HepG2 (cell line): ENCODE measurements around the gene HIGD1C. TPM values are rescaled to one million over a fixed set of nuclear protein-coding genes. Genes with fewer than 3 reads are reported as not detected.

Experiments used
- ATAC-seq: fragments of 200-7000 bp; cut with Tn5 transposase; 3 replicates; pipeline ENCODE4 v1.9.1; 2020; ENCODE audit warnings: mild to moderate bottlenecking, moderate library complexity
- BruUV-seq: library from RNA; stranded (reverse); fragments of 400-500 nt; replicated peaks from 2 replicates; lab custom pipeline; 2021; lab: Mats Ljungman, UMichigan
- CTCF ChIA-PET: fragments of 300-600 bp; formaldehyde crosslinking; extraction: SDS; loops from one replicate; lab custom pipeline; 2021; ENCODE audit warnings: low total read pairs, inconsistent platforms, low intra/inter-chr PET ratio; lab: Yijun Ruan, JAX
- POLR2A ChIA-PET: fragments of 350-600 bp; sonication (Branson Sonifier 250); formaldehyde crosslinking; loops from one replicate; lab custom pipeline; 2020; ENCODE audit warnings: antibody characterized with exemption, inconsistent platforms; lab: Yijun Ruan, JAX
- DNase-seq: peaks from one replicate; pipeline ENCODE4 v3.0.0-alpha.2; 2015; ENCODE audit warnings: low spot score
- FAIRE-seq: peaks from 3 replicates; lab custom pipeline; 2011; peaks lifted over from hg19 to GRCh38; lab: Jason Lieb, UNC
- H2AFZ ChIP-seq: one replicate; pipeline ENCODE4 v1.6.1; 2011; ENCODE audit warnings: low read length, inconsistent platforms
- H3K27ac ChIP-seq: fragments of 300-600 bp; 3 replicates; pipeline ENCODE4 v1.8.0; 2011; ENCODE audit warnings: mixed run types, mild to moderate bottlenecking, mixed read lengths, low read length, inconsistent platforms; ENCODE audit not compliant: insufficient read depth; ENCODE audit errors: extremely low read length
- H3K27me3 ChIP-seq, 2 experiments: fragments of 200-600 bp in 1 of 2; 2 replicates in 1 of 2; 3 replicates in 1 of 2; pipeline versions ENCODE4 v1.6.0 to v1.8.0; 2011; ENCODE audit warnings: low read length in 2 of 2, mild to moderate bottlenecking in 2 of 2, moderate library complexity in 2 of 2, inconsistent platforms in 1 of 2; ENCODE audit not compliant: insufficient read depth in 2 of 2, control insufficient read depth in 1 of 2
- H3K36me3 ChIP-seq, 2 experiments: fragments of 200-600 bp in 1 of 2; replicated peaks in 1 of 2; 2 replicates in 1 of 2; 3 replicates in 1 of 2; pipeline versions ENCODE4 v1.5.1 to v1.8.0; 2011; ENCODE audit warnings: low read length in 2 of 2, inconsistent platforms in 1 of 2; ENCODE audit not compliant: insufficient read depth in 2 of 2, control insufficient read depth in 1 of 2
- H3K4me1 ChIP-seq: 2 replicates; pipeline ENCODE4 v1.5.1; 2012; ENCODE audit warnings: low read length, inconsistent platforms; ENCODE audit not compliant: insufficient read depth
- H3K4me2 ChIP-seq: 2 replicates; pipeline ENCODE4 v1.6.0; 2011; ENCODE audit warnings: low read depth, low read length, inconsistent platforms
- H3K4me3 ChIP-seq, 3 experiments: fragments of 200-600 bp in 1 of 3; sonication (generic), shearing (Covaris generic) in 1 of 3; replicated peaks in 1 of 3; 2 replicates each; pipeline ENCODE4 v1.5.1; 2011 to 2016; ENCODE audit warnings: low read length in 3 of 3, inconsistent platforms in 2 of 3, low read depth in 2 of 3, mild to moderate bottlenecking in 2 of 3, control low read depth in 1 of 3, mixed read lengths in 1 of 3; ENCODE audit not compliant: insufficient read depth in 1 of 3
- H3K79me2 ChIP-seq: one replicate; pipeline ENCODE4 v1.6.1; 2011; ENCODE audit warnings: low read length, inconsistent platforms; ENCODE audit not compliant: insufficient read depth
- H3K9ac ChIP-seq: 2 replicates; pipeline ENCODE4 v1.6.0; 2011; ENCODE audit warnings: mild to moderate bottlenecking, low read depth, low read length, inconsistent platforms; ENCODE audit not compliant: insufficient read depth
- H3K9me3 ChIP-seq: 2 replicates; pipeline ENCODE4 v1.5.1; 2012; ENCODE audit warnings: mild to moderate bottlenecking, low read length
- H4K20me1 ChIP-seq: 2 replicates; pipeline ENCODE4 v1.6.0; 2011; ENCODE audit warnings: inconsistent platforms, mild to moderate bottlenecking, low read length, moderate library complexity; ENCODE audit not compliant: insufficient read depth
- AFF4 ChIP-seq: sonication (generic); formaldehyde crosslinking; IDR thresholded peaks from 2 replicates; pipeline ENCODE4 v1.4.0; 2020; ENCODE audit warnings: missing genetic modification reagents
- HNRNPK ChIP-seq: fragments of 200-400 bp; formaldehyde crosslinking; IDR thresholded peaks from 2 replicates; pipeline ENCODE4 v1.6.1; 2018; ENCODE audit warnings: low read length, low read depth, moderate library complexity, mild to moderate bottlenecking; ENCODE audit not compliant: poor library complexity, severe bottlenecking
- SNAI1 ChIP-seq: sonication (generic); formaldehyde crosslinking; IDR thresholded peaks from 2 replicates; pipeline ENCODE4 v1.5.0; 2020; ENCODE audit warnings: mild to moderate bottlenecking, missing genetic modification reagents, borderline replicate concordance
- ZNF605 ChIP-seq: sonication (generic); formaldehyde crosslinking; IDR thresholded peaks from 2 replicates; pipeline ENCODE4 v1.8.0; 2022; ENCODE audit warnings: mild to moderate bottlenecking, missing genetic modification reagents
- ZNF629 ChIP-seq: sonication (generic); formaldehyde crosslinking; conservative IDR thresholded peaks from 2 replicates; pipeline ENCODE4 v1.5.0; 2020; ENCODE audit warnings: missing genetic modification reagents
- WGBS: methylation state at CpG from one replicate; pipeline ENCODE4 v1.1.6; 2017; ENCODE audit warnings: low lambda C conversion rate; 5-methylcytosine and 5-hydroxymethylcytosine counted together
- in situ Hi-C: cut with HindIII; loops from 2 replicates; pipeline ENCODE4 v1.10.0; 2017; ENCODE audit warnings: low pct_unique_long_range_greater_than_20kb; ENCODE audit not compliant: extremely low pct_ligation_motif_present
- intact Hi-C: fragments of 100-400 bp; cut with micrococcal nuclease; formaldehyde crosslinking; loops from one replicate; pipeline ENCODE4 v1.10.0; 2022; ENCODE audit not compliant: unreplicated experiment
- polyA plus RNA-seq, 8 experiments: library from polyadenylated mRNA; depleted of rRNA in 3 of 8; stranded (reverse) in 7 of 8; unstranded in 1 of 8; fragments of >200 nt; fragmentation: Illumina TruSeq in 4 of 8; extraction: Trizol in 4 of 8; gene quantifications; 2 replicates each; pipeline versions ENCODE4 v1.2.1 to v1.2.3, GENCODE V29; 2011 to 2016; ENCODE audit warnings: low read depth in 4 of 8, missing spikeins in 1 of 8, mixed read lengths in 1 of 8; ENCODE audit not compliant: insufficient read depth in 1 of 8
- total RNA-seq, 5 experiments: library from RNA; depleted of rRNA; stranded (reverse); fragments of >200 nt; fragmentation: Illumina TruSeq; extraction: Trizol; gene quantifications; 2 replicates each; pipeline ENCODE4 v1.2.3, GENCODE V29; 2016; ENCODE audit warnings: low read depth in 1 of 5
- TF ChIP-seq, protein P1 (sequence below): sonication (generic); formaldehyde crosslinking; IDR thresholded peaks from 2 replicates; pipeline ENCODE4 v1.4.0; 2020; ENCODE audit warnings: low read depth, mild to moderate bottlenecking, missing genetic modification reagents
- TF ChIP-seq, protein P2 (sequence below): sonication (generic); formaldehyde crosslinking; IDR thresholded peaks from 2 replicates; pipeline ENCODE4 v1.4.0; 2020; ENCODE audit warnings: missing genetic modification reagents, borderline replicate concordance

The HIGD1C gene
- total and polyA plus RNA-seq, 2 of the 13 experiments (the other 11 are each of a cell fraction or from before 2014, with no cell fraction given) = not detected

- H3K27me3 ChIP-seq = no peaks in the 10 kb centered on the region
- ChIA-PET POLR2A (no interaction called here), CTCF (no interaction called here)
- no peak overlapping the region for H2AFZ ChIP-seq
- no peak for TF ChIP-seq SNAI1 (CRISPR knock-in tag)
- TF ChIP-seq HNRNPK = peak; percentile 28
- no peak overlapping the region for H3K4me2 ChIP-seq
- H3K9ac ChIP-seq = no peak overlapping the region
- peaks cover 33% of the 10 kb centered on the region for H3K79me2 ChIP-seq
- BruUV-seq = no TSS peak
- no peak for ATAC-seq
- peaks cover 8 to 32% of the 10 kb centered on the region in 2 experiments; a peak in 4 of 5 replicates for H3K36me3 ChIP-seq
- H4K20me1 ChIP-seq = no peaks in the 10 kb centered on the region
- 100% methylated on average over 1 of the region's 1 CpG for WGBS
- intact Hi-C loops = no loop called here
- FAIRE-seq = no peak
- no peak for DNase-seq
- no peaks in the 10 kb centered on the region for H3K9me3 ChIP-seq
- H3K27ac ChIP-seq = no peak overlapping the region
- in situ Hi-C loops = no loop called here
- no peak overlapping the region for H3K4me3 ChIP-seq
- no peaks in the 10 kb centered on the region for H3K4me1 ChIP-seq
Observed at GRCh38 chr12:51008329-51009055, 56.1 kb downstream of the HIGD1C start.

GRCh38 chr12:51009056-51009440, 56.7 kb downstream of the HIGD1C start:
- DNase-seq (no peak), FAIRE-seq (no peak), ATAC-seq (no peak)
- ChIA-PET POLR2A (interaction anchor here (0.6 to 1.1 kb wide), 2 partner anchors 18 to 184 kb away, joined by 3 to 4 read pairs; no protein-coding TSS in a partner anchor), CTCF (no interaction called here)
- 89% methylated on average over 8 of the region's 8 CpGs for WGBS
- in situ Hi-C loops = no loop called here
- Histone ChIP-seq H3K27ac (no peak overlapping the region), H3K4me3 (no peak overlapping the region), H3K9me3 (no peaks in the 10 kb centered on the region), H3K27me3 (no peaks in the 10 kb centered on the region), H3K4me2 (no peak overlapping the region), H3K79me2 (peaks cover 35% of the 10 kb centered on the region), H2AFZ (no peak overlapping the region), H4K20me1 (no peaks in the 10 kb centered on the region), H3K4me1 (no peaks in the 10 kb centered on the region), H3K9ac (no peak overlapping the region), H3K36me3 (peaks cover 8 to 32% of the 10 kb centered on the region in 2 experiments; a peak in 4 of 5 replicates)
- intact Hi-C loops = no loop called here
- no TSS peak for BruUV-seq
- TF ChIP-seq AFF4 = no peak
- TF ChIP-seq, protein P1, sequence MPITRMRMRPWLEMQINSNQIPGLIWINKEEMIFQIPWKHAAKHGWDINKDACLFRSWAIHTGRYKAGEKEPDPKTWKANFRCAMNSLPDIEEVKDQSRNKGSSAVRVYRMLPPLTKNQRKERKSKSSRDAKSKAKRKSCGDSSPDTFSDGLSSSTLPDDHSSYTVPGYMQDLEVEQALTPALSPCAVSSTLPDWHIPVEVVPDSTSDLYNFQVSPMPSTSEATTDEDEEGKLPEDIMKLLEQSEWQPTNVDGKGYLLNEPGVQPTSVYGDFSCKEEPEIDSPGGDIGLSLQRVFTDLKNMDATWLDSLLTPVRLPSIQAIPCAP (CRISPR knock-in tag) = no peak
- no peak for TF ChIP-seq ZNF629
- no peak for TF ChIP-seq ZNF605 (CRISPR knock-in tag)
- TF ChIP-seq, protein P2, sequence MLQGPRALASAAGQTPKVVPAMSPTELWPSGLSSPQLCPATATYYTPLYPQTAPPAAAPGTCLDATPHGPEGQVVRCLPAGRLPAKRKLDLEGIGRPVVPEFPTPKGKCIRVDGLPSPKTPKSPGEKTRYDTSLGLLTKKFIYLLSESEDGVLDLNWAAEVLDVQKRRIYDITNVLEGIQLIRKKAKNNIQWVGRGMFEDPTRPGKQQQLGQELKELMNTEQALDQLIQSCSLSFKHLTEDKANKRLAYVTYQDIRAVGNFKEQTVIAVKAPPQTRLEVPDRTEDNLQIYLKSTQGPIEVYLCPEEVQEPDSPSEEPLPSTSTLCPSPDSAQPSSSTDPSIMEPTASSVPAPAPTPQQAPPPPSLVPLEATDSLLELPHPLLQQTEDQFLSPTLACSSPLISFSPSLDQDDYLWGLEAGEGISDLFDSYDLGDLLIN = no peak
